Kidney (tissue), 14 donors: ENCODE measurements around the gene LMNB1. TPM values are rescaled to one million over a fixed set of nuclear protein-coding genes. Genes with fewer than 3 reads are reported as not detected.
"Not testable (repeated sequence)": the region's sequence is repeated elsewhere in the genome, so short reads cannot be mapped to it uniquely, and the experiment has no call there.

Experiments used
- DNase-seq, 5 donors: peaks; one replicate each; pipeline ENCODE4 v3.0.0-alpha.2; 2013 to 2020
- FAIRE-seq: peaks from 2 replicates; lab custom pipeline; 2012; peaks lifted over from hg19 to GRCh38; lab: Jason Lieb, UNC
- H3K27ac ChIP-seq, 2 donors: one replicate each; pipeline ENCODE4 v1.7.0; 2013; ENCODE audit warnings: low read depth in 2 of 2, low read length in 2 of 2, inconsistent platforms in 1 of 2
- H3K27me3 ChIP-seq: one replicate; pipeline ENCODE4 v1.7.1; 2013; ENCODE audit warnings: low read length, inconsistent platforms; ENCODE audit not compliant: control insufficient read depth, insufficient read depth
- H3K36me3 ChIP-seq, 3 donors: one replicate each; pipeline versions ENCODE4 v1.7.0 to v1.7.1; 2013; ENCODE audit warnings: low read length in 3 of 3, control low read depth in 1 of 3, inconsistent platforms in 1 of 3; ENCODE audit not compliant: insufficient read depth in 3 of 3, control insufficient read depth in 2 of 3
- H3K4me1 ChIP-seq, 3 donors: one replicate each; pipeline versions ENCODE4 v1.7.0 to v1.7.1; 2013; ENCODE audit warnings: low read length in 3 of 3, inconsistent platforms in 1 of 3, low read depth in 1 of 3; ENCODE audit not compliant: control insufficient read depth in 2 of 3, insufficient read depth in 2 of 3
- H3K4me3 ChIP-seq, 3 donors: one replicate each; pipeline versions ENCODE4 v1.7.0 to v1.8.1; 2013; ENCODE audit warnings: low read length in 3 of 3, control low read depth in 1 of 3, inconsistent platforms in 1 of 3
- H3K9ac ChIP-seq, 3 donors: one replicate each; pipeline versions ENCODE4 v1.7.0 to v1.7.1; 2013; ENCODE audit warnings: low read length in 3 of 3, control low read depth in 1 of 3, inconsistent platforms in 1 of 3
- H3K9me3 ChIP-seq, 3 donors: one replicate each; pipeline versions ENCODE4 v1.7.0 to v1.7.1; 2013; ENCODE audit warnings: low read length in 3 of 3, control low read depth in 1 of 3, inconsistent platforms in 1 of 3; ENCODE audit not compliant: control insufficient read depth in 2 of 3, insufficient read depth in 1 of 3
- intact Hi-C: fragments of 100-400 bp; cut with DNase I; formaldehyde crosslinking; loops from one replicate; pipeline ENCODE4 v1.11.1; 2022
- polyA plus RNA-seq: library from polyadenylated mRNA; stranded (reverse); fragments of 350-450 nt; fragmentation: Illumina TruSeq; extraction: RNeasy Lipid Tissue Mini Kit (QIAGEN cat#74804); gene quantifications from one replicate; pipeline ENCODE4 v1.2.3, GENCODE V29; 2014; ENCODE audit warnings: low read depth, low replicate concordance; ENCODE audit not compliant: insufficient read depth
- total RNA-seq: library from RNA; stranded (reverse); fragmentation: NEBNext Ultra II Directional; extraction: Animal tissue kit (Norgen Biotek cat#: 25700); gene quantifications from one replicate; pipeline ENCODE4 v1.2.1, GENCODE V29; 2021
- TF ChIP-seq, protein P1 (sequence below): IDR thresholded peaks from 3 replicates; pipeline ENCODE4 v1.5.1; 2012; ENCODE audit warnings: mild to moderate bottlenecking, moderate library complexity, borderline replicate concordance; ENCODE audit not compliant: insufficient read depth; ENCODE audit errors: extremely low read depth
- donor health status: control.
- donor health status: control.
- donor health status: control.
- donor health status: control.
- donor health status: control.
- donor health status: DM: yes; HTN: yes; CAD: no.
- donor health status: Normal renal cell carcinoma (clear cell type).

The LMNB1 gene
- total and polyA plus RNA-seq, 2 donors from 2014 or later, result 1.7 to 10.3 TPM

- TF ChIP-seq, protein P1, sequence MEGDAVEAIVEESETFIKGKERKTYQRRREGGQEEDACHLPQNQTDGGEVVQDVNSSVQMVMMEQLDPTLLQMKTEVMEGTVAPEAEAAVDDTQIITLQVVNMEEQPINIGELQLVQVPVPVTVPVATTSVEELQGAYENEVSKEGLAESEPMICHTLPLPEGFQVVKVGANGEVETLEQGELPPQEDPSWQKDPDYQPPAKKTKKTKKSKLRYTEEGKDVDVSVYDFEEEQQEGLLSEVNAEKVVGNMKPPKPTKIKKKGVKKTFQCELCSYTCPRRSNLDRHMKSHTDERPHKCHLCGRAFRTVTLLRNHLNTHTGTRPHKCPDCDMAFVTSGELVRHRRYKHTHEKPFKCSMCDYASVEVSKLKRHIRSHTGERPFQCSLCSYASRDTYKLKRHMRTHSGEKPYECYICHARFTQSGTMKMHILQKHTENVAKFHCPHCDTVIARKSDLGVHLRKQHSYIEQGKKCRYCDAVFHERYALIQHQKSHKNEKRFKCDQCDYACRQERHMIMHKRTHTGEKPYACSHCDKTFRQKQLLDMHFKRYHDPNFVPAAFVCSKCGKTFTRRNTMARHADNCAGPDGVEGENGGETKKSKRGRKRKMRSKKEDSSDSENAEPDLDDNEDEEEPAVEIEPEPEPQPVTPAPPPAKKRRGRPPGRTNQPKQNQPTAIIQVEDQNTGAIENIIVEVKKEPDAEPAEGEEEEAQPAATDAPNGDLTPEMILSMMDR, result no peak
- Histone ChIP-seq H3K27me3 (no peaks in the 10 kb centered on the region), H3K4me3 (no peak overlapping the region), H3K9ac (no peak overlapping the region), H3K27ac (no peak overlapping the region), H3K9me3 (no peaks in the 10 kb centered on the region), H3K36me3 (peaks cover 0 to 8% (median 0%) of the 10 kb centered on the region in 3 donors), H3K4me1 (no peaks in the 10 kb centered on the region)
- peak in 1 of 5 donors; percentile 38 for DNase-seq
- no peak for FAIRE-seq
- intact Hi-C loops, result no loop called here
Observed at GRCh38 chr5:126831156-126831555, 54.2 kb downstream of the LMNB1 start.

DNA sequence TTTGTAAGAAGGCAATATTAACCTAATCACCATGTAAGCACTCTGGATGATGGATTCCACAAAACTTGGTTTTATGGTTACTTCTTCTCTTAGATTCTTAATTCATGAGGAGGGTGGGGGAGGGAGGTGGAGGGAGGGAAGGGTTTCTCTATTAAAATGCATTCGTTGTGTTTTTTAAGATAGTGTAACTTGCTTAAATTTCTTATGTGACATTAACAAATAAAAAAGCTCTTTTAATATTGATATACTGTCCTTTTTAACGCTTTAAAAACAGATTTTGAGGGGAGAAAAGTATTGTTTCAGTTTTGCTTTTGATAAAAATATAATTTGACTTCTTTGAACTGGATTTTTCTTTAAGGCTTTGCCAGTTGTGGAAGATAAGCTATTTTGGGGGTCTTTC, 59.8 kb downstream of the LMNB1 start:
- no peaks in the 10 kb centered on the region for H3K9me3 ChIP-seq
- no peak overlapping the region for H3K4me3 ChIP-seq
- TF ChIP-seq, protein P1, result no peak
- H3K27ac ChIP-seq, result no peak overlapping the region
- intact Hi-C loops, result no loop called here
- no peaks in the 10 kb centered on the region for H3K36me3 ChIP-seq
- FAIRE-seq, result no peak
- H3K4me1 ChIP-seq, result no peaks in the 10 kb centered on the region
- H3K9ac ChIP-seq, result no peak overlapping the region
- H3K27me3 ChIP-seq, result no peaks in the 10 kb centered on the region
- DNase-seq, result no peak

GRCh38 chr5:126837242-126837641, 60.3 kb downstream of the LMNB1 start:
- Histone ChIP-seq H3K4me3 (no peak overlapping the region), H3K9me3 (no peaks in the 10 kb centered on the region), H3K4me1 (no peaks in the 10 kb centered on the region), H3K9ac (no peak overlapping the region), H3K36me3 (no peaks in the 10 kb centered on the region), H3K27me3 (no peaks in the 10 kb centered on the region), H3K27ac (no peak overlapping the region)
- DNase-seq (no peak), FAIRE-seq (no peak)
- TF ChIP-seq, protein P1, result no peak
- intact Hi-C loops, result no loop called here

DNA sequence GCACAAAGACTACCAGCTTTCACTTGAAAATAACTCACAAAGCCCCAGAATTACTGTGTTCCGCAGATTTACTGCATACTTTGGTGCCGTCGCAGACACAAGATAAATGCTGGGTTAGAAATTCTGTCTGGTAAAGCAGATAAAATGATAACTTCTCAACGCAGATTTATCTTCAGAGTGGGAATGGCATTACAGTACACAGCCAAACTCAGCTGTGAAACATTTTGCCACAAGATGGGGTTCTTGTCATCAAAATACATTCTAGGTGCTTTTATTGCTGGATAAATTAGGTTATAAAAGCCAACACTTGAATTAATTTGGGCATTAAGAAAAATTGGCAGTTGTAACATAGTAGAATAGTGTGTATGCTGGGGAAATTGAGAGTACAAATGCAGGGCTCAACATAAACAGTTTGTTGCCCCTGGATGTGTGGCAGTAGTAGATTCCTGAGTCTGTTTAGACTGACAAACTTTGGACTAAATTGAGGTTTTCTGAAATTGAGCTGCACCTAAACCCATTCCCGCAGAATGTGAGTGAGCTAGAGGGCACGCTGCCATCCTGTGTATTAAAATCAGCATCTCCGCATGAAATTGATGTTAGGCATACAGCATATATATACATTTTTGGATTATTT, 61.1 kb downstream of the LMNB1 start:
- no peaks in the 10 kb centered on the region for H3K36me3 ChIP-seq
- no peak overlapping the region for H3K27ac ChIP-seq
- peak in 1 of 5 donors; percentile 23 for DNase-seq
- FAIRE-seq, result no peak
- H3K4me1 ChIP-seq, result no peaks in the 10 kb centered on the region
- intact Hi-C loops, result no loop called here
- TF ChIP-seq, protein P1, result peak; percentile 23
- H3K4me3 ChIP-seq, result no peak overlapping the region
- H3K9ac ChIP-seq, result no peak overlapping the region
- no peaks in the 10 kb centered on the region for H3K9me3 ChIP-seq
- no peaks in the 10 kb centered on the region for H3K27me3 ChIP-seq

DNA sequence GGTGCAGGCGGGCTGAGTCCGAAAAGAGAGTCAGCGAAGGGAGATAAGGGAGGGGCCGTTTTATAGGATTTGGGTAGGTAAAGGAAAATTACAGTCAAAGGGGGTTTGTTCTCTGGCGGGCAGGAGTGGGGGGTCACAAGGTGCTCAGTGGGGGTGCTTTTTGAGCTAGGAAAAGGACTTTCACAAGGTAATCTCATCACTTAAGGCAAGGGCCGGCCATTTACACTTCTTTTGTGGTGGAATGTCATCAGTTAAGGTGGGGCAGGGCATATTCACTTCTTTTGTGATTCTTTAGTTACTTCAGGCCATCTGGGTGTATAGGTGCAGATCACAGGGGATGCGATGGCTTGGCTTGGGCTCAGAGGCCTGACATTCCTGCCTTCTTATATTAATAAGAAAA, 62.5 kb downstream of the LMNB1 start:
- H3K27me3 ChIP-seq, result not testable (repeated sequence)

GRCh38 chr5:126843375-126843774, 66.4 kb downstream of the LMNB1 start:
- intact Hi-C loops, H3K4me1 ChIP-seq: not testable (repeated sequence)

More for the DNA sequence above, 62.5 kb downstream of the LMNB1 start:
- H3K4me1 ChIP-seq, FAIRE-seq, DNase-seq, intact Hi-C loops, H3K36me3 ChIP-seq, H3K27ac ChIP-seq, H3K4me3 ChIP-seq, H3K9me3 ChIP-seq, H3K9ac ChIP-seq: not testable (repeated sequence)

More at GRCh38 chr5:126843375-126843774, 66.4 kb downstream of the LMNB1 start:
- not testable (repeated sequence) for FAIRE-seq, H3K27me3 ChIP-seq, H3K36me3 ChIP-seq, H3K27ac ChIP-seq, H3K4me3 ChIP-seq, DNase-seq, H3K9ac ChIP-seq, H3K9me3 ChIP-seq
